ENCODE data around the gene ADORA2A. TPM values are rescaled to one million over a fixed set of nuclear protein-coding genes. Genes with fewer than 3 reads are reported as not detected.
A peak's percentile ranks its signal among the peaks of the same experiment; 100 is the strongest.

ADORA2A gene
- total and polyA plus RNA-seq, 2 of the 13 experiments (the other 11 are each of a cell fraction or from before 2014, with no cell fraction given) = 3.3 to 5.0 TPM

GRCh38 chr22:24455751-24456426, 28.5 kb downstream of the ADORA2A start (continued):
- TF ChIP-seq RBM39 (IDR thresholded peaks at IDR 0.05; ENCODE audit: low read depth, low read length, poor library complexity, severe bottlenecking) (no peak), ZNF720 (CRISPR knock-in tag; IDR thresholded peaks at IDR 0.05) (no peak), ZNF687 (CRISPR knock-in tag; IDR thresholded peaks at IDR 0.05) (peak; percentile 31; the same call in 1 of the 2 replicates), TBX2 (CRISPR knock-in tag; IDR thresholded peaks at IDR 0.05; ENCODE audit: borderline replicate concordance) (no peak), ZNF343 (CRISPR knock-in tag; IDR thresholded peaks at IDR 0.05) (no peak), IKZF5 (CRISPR knock-in tag; IDR thresholded peaks at IDR 0.05) (0 out of 2 replicates have a peak, but pooled peaks have one; percentile 20), SP2 (CRISPR knock-in tag; IDR thresholded peaks at IDR 0.05) (no peak), ZNF329 (CRISPR knock-in tag; IDR thresholded peaks at IDR 0.05; ENCODE audit: low read depth) (no peak), CREB3 (CRISPR knock-in tag; IDR thresholded peaks at IDR 0.05) (no peak), DMTF1 (CRISPR knock-in tag; IDR thresholded peaks at IDR 0.05) (no peak), PBX3 (CRISPR knock-in tag; IDR thresholded peaks at IDR 0.05; ENCODE audit: borderline replicate concordance) (no peak), ZBTB7B (CRISPR knock-in tag; IDR thresholded peaks at IDR 0.05) (no peak), PATZ1 (CRISPR knock-in tag; IDR thresholded peaks at IDR 0.05) (peak; percentile 26; the same call in 1 of the 2 replicates), PCBP2 (optimal IDR thresholded peaks at IDR 0.05; ENCODE audit: low read depth, low read length, poor library complexity, severe bottlenecking) (no peak)

Measured in HepG2 (cell line).